Peyer's patch (tissue), 4 donors: ENCODE results near the gene TCP11L2.

Source experiments
- CTCF ChIP-seq, 6 experiments: fragments of 450-650 bp in 4 of 6; fragments of 200-600 bp in 2 of 6; sonication (generic) in 1 of 6; IDR thresholded peaks; one replicate each; pipeline ENCODE4 v1.5.1; 2017 to 2019; ENCODE audit warnings: antibody characterized with exemption in 6 of 6, mild to moderate bottlenecking in 3 of 6, moderate library complexity in 1 of 6
- POLR2A ChIP-seq, 2 donors: fragments of 450-650 bp; IDR thresholded peaks; one replicate each; pipeline ENCODE4 v1.5.1; 2017; ENCODE audit warnings: antibody characterized with exemption in 2 of 2, mild to moderate bottlenecking in 2 of 2, moderate library complexity in 2 of 2

- TF ChIP-seq CTCF (IDR thresholded peaks at IDR 0.05) (no peak), POLR2A (IDR thresholded peaks at IDR 0.05) (no peak)
Measured at GRCh38 chr12:106310687-106311086, 8.2 kb downstream of the TCP11L2 start.
